Hepatocyte (in vitro differentiated cells): ENCODE results near the gene CRYBB3.

Source experiments
- CTCF ChIP-seq: fragments of 200-600 bp; sonication (generic); IDR thresholded peaks from 2 replicates; pipeline ENCODE4 v1.5.1; 2016; ENCODE audit warnings: antibody characterized with exemption, mild to moderate bottlenecking; ENCODE audit not compliant: poor library complexity
- EZH2 ChIP-seq: fragments of 200-600 bp; sonication (generic); IDR thresholded peaks from 2 replicates; pipeline ENCODE4 v1.6.1; 2016; ENCODE audit warnings: antibody characterized with exemption, mild to moderate bottlenecking, borderline replicate concordance
- EZH2phosphoT487 ChIP-seq: fragments of 200-600 bp; sonication (generic); IDR thresholded peaks from one replicate; pipeline ENCODE4 v1.6.1; 2018; ENCODE audit warnings: antibody characterized with exemption, mild to moderate bottlenecking, low read depth, moderate library complexity; ENCODE audit not compliant: unreplicated experiment, severe bottlenecking

- no peak for TF ChIP-seq CTCF
- TF ChIP-seq EZH2, result no peak
- no peak for TF ChIP-seq EZH2phosphoT487
These were observed 33.2 kb upstream of the CRYBB3 start for GRCh38 chr22:25166266-25167040.
